ENCODE measurements around the gene MAPK10. TPM values are rescaled to one million over a fixed set of nuclear protein-coding genes. Genes with fewer than 3 reads are reported as not detected.

MAPK10 gene
- total RNA-seq, 1 experiment from 2014 or later: 3.6 TPM

GRCh38 chr4:86107112-86107511 is 252.7 kb downstream of the MAPK10 start:
- no peaks in the 10 kb centered on the region for H3K9me3 Mint-ChIP-seq (ENCODE audit: low read depth, unreplicated experiment)
- DNase-seq: no peak
- no peaks in the 10 kb centered on the region for H3K36me3 Mint-ChIP-seq (ENCODE audit: insufficient read depth, unreplicated experiment)
- H3K27me3 Mint-ChIP-seq (ENCODE audit: unreplicated experiment): no peaks in the 10 kb centered on the region
- no peak overlapping the region for H3K4me3 Mint-ChIP-seq (ENCODE audit: low read depth, unreplicated experiment)
- no peak for TF ChIP-seq CTCF (IDR thresholded peaks at IDR 0.05; ENCODE audit: unreplicated experiment)
- H3K4me1 Mint-ChIP-seq (ENCODE audit: low read depth, unreplicated experiment): no peaks in the 10 kb centered on the region
- intact Hi-C loops (cut with micrococcal nuclease; ENCODE audit: unreplicated experiment): no loop called here
- BruUV-seq (replicated peaks): no TSS peak
- CTCF ChIA-PET: interaction anchor here (0.7 kb wide), 1 partner anchor 537 kb away, joined by 3 read pairs; no protein-coding TSS in a partner anchor
- H3K27ac Mint-ChIP-seq (ENCODE audit: unreplicated experiment): no peak overlapping the region

DNA sequence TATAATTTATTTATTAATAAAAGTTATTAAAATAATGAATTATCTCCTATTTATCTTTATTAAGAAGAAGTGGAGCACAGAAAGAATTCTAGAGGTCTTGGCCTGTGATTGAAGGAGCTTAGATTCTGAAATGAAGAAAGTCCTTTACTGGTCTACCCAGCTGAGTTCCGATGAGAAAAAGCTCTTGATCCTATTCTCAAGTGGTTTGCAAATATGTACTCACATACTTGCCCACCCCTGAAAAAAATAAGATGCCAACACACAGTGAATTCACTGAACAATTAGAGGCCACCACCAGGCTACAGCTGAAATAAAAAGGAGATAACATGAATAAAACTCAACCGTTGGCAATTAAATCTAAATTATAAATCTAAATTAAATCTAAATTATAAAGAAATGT is 253.4 kb downstream of the MAPK10 start:
- Mint-ChIP-seq H3K9me3 (ENCODE audit: low read depth, unreplicated experiment) (no peaks in the 10 kb centered on the region), H3K27ac (ENCODE audit: unreplicated experiment) (no peak overlapping the region), H3K4me3 (ENCODE audit: low read depth, unreplicated experiment) (no peak overlapping the region), H3K27me3 (ENCODE audit: unreplicated experiment) (no peaks in the 10 kb centered on the region), H3K4me1 (ENCODE audit: low read depth, unreplicated experiment) (no peaks in the 10 kb centered on the region), H3K36me3 (ENCODE audit: insufficient read depth, unreplicated experiment) (no peaks in the 10 kb centered on the region)
- no TSS peak for BruUV-seq (replicated peaks)
- TF ChIP-seq CTCF (IDR thresholded peaks at IDR 0.05; ENCODE audit: unreplicated experiment): no peak
- intact Hi-C loops (cut with micrococcal nuclease; ENCODE audit: unreplicated experiment): no loop called here
- no peak for DNase-seq
- CTCF ChIA-PET: no interaction called here

DNA sequence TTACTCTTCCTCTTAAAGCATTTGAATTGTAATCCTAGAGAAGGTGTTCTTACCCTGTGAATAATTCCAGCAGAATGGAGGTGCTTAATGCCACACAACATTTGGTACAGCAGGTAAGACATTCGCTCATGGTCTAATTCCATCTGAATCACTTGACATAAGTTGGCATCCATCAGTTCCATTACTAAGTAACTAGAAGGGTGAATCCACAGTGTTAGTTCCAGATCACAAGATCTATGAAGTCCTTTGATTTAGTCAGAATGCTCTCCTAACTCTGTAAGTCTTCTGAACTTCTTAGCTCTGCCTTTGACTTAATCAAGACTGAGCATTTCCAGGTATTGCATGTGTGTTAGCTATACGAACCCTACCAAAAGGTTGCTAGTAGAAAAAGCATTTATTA is 258.0 kb downstream of the MAPK10 start:
- Mint-ChIP-seq H3K4me1 (ENCODE audit: low read depth, unreplicated experiment) (no peaks in the 10 kb centered on the region), H3K9me3 (ENCODE audit: low read depth, unreplicated experiment) (no peaks in the 10 kb centered on the region), H3K36me3 (ENCODE audit: insufficient read depth, unreplicated experiment) (no peaks in the 10 kb centered on the region), H3K27ac (ENCODE audit: unreplicated experiment) (no peak overlapping the region), H3K4me3 (ENCODE audit: low read depth, unreplicated experiment) (no peak overlapping the region), H3K27me3 (ENCODE audit: unreplicated experiment) (no peaks in the 10 kb centered on the region)
- intact Hi-C loops (cut with micrococcal nuclease; ENCODE audit: unreplicated experiment): no loop called here
- CTCF ChIA-PET: no interaction called here
- DNase-seq: no peak
- BruUV-seq (replicated peaks): no TSS peak
- TF ChIP-seq CTCF (IDR thresholded peaks at IDR 0.05; ENCODE audit: unreplicated experiment): no peak

DNA sequence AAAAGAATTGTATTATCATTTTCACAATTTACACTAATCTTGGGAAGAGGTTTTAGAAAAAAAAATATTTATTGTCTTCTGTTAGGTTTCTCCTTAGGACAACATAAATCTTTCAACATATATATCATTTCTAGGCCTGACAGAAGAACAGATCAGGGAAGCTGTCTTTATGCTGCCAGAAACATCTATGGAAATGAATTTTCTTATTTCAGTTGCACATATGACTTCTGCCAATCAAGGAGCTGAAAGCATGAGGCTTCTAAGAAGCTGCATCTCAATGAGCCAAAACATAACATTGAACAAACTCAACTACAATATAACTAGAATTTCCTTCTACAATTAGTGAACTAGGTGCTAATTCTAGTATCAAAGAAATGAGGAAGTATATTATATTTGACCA is 258.4 kb downstream of the MAPK10 start:
- Mint-ChIP-seq H3K27me3 (ENCODE audit: unreplicated experiment) (no peaks in the 10 kb centered on the region), H3K4me3 (ENCODE audit: low read depth, unreplicated experiment) (no peak overlapping the region), H3K4me1 (ENCODE audit: low read depth, unreplicated experiment) (no peaks in the 10 kb centered on the region), H3K27ac (ENCODE audit: unreplicated experiment) (no peak overlapping the region), H3K36me3 (ENCODE audit: insufficient read depth, unreplicated experiment) (no peaks in the 10 kb centered on the region), H3K9me3 (ENCODE audit: low read depth, unreplicated experiment) (no peaks in the 10 kb centered on the region)
- CTCF ChIA-PET: no interaction called here
- BruUV-seq (replicated peaks): no TSS peak
- intact Hi-C loops (cut with micrococcal nuclease; ENCODE audit: unreplicated experiment): no loop called here
- no peak for DNase-seq
- TF ChIP-seq CTCF (IDR thresholded peaks at IDR 0.05; ENCODE audit: unreplicated experiment): no peak

Measured in Calu3 (cell line).